Measurements from ENCODE around the gene GAA. TPM values are rescaled to one million over a fixed set of nuclear protein-coding genes. Genes with fewer than 3 reads are reported as not detected.

The GAA gene
- total RNA-seq, 2 donors from 2014 or later: 43.8 to 48.7 TPM

- DNase-seq (no peak), ATAC-seq (no peak)
- intact Hi-C loops (cut with DNase I): no loop called here
These were observed 9.7 kb downstream of the GAA start for GRCh38 chr17:80110927-80111701.

DNA sequence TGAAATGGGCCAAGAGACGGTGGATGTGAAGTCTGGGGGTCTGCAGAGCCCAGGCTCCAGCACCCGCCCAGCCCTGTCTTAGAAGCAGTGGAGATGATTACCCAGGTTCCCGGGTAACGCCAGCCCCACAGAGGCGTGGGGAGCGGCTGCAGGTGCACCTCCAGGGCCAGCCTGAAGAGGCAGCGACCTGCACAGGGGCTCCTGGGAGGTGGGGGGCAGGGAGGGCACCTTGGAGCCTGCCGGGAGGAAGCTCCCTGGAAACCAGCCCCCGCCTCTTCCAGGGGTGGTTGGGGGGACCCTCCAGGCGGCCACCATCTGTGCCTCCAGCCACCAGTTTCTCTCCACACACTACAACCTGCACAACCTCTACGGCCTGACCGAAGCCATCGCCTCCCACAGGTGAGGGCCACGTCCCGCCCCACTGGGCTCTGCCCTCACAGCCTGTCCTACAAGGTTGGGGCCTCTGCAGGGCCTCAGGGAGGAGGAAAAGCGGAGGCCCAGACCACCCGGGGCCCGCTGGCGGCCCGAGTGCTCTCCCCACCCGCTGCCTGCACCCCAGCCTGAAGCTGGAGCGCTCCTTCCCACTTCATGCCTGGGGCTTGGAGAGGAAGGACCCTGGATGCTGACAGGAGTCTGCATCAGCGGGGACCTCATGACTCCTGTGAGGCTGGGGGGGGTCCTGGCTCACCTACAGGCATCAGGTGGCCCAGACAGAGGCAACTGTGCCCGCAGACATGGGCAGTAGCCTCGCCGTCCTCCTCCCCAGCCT is 10.5 kb downstream of the GAA start:
- no peak for ATAC-seq
- intact Hi-C loops (cut with DNase I): no loop called here
- no peak for DNase-seq

GRCh38 chr17:80112471-80113032 is 11.2 kb downstream of the GAA start:
- intact Hi-C loops (cut with DNase I): no loop called here

GRCh38 chr17:80113033-80113484 is 11.7 kb downstream of the GAA start:
- DNase-seq (no peak), ATAC-seq (no peak)
- intact Hi-C loops (cut with DNase I): no loop called here

More at GRCh38 chr17:80112471-80113032, 11.2 kb downstream of the GAA start:
- no peak for ATAC-seq
- no peak for DNase-seq

DNA sequence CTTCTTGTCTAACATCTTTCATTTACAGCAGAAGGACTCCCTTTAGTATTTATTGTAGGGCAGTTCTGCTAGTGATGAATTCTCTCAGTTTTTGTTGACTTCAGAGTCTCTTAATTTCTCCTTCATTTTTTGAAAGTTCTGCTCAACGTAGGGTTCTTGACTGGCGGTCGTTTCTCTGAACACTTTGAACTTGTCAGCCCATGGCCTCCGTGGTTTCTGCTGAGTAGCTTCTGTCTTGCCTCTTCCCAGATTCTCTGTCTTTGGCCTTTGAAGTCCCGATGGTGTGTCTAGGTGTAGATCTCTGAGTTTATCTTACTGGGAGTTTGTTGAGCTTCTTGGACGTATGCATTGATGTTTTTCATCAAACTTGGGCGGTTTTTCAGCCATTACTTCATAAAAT is 13.4 kb downstream of the GAA start:
- no peak for ATAC-seq
- intact Hi-C loops (cut with DNase I): no loop called here
- DNase-seq: no peak

GRCh38 chr17:80115159-80115558 is 13.8 kb downstream of the GAA start:
- no peak for ATAC-seq
- no peak for DNase-seq
- intact Hi-C loops (cut with DNase I): no loop called here

GRCh38 chr17:80116276-80116920 is 15.0 kb downstream of the GAA start:
- no peak for DNase-seq
- no peak for ATAC-seq
- intact Hi-C loops (cut with DNase I): no loop called here

DNA sequence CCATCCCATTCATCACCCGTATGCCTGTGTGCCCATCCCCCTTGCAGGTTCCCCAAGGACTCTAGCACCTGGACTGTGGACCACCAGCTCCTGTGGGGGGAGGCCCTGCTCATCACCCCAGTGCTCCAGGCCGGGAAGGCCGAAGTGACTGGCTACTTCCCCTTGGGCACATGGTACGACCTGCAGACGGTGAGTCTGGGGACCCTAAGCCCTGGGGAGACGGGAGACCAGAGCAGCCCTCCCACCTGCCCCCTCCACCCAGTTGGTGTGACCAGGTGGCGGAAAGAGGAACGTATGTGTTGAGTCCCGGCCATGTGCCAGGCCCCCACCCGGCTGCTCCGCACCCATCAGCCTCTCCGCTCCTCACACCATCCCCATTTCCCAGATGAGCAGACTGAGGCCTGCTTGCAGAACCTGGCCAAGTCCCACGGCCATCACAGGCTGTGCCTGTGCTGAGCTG is 15.6 kb downstream of the GAA start:
- intact Hi-C loops (cut with DNase I): no loop called here
- DNase-seq: no peak
- no peak for ATAC-seq

GRCh38 chr17:80117491-80118401 is 16.4 kb downstream of the GAA start:
- intact Hi-C loops (cut with DNase I): no loop called here
- DNase-seq: no peak
- no peak for ATAC-seq

GRCh38 chr17:80118601-80119270 is 17.4 kb downstream of the GAA start:
- DNase-seq: no peak
- no peak for ATAC-seq
- intact Hi-C loops (cut with DNase I): no loop called here

- ATAC-seq (no peak), DNase-seq (no peak)
- intact Hi-C loops (cut with DNase I): no loop called here
These were observed 17.9 kb downstream of the GAA start for GRCh38 chr17:80119271-80119791.

GRCh38 chr17:80119839-80120238 is 18.5 kb downstream of the GAA start:
- no peak for ATAC-seq
- intact Hi-C loops (cut with DNase I): no loop called here
- no peak for DNase-seq

DNA sequence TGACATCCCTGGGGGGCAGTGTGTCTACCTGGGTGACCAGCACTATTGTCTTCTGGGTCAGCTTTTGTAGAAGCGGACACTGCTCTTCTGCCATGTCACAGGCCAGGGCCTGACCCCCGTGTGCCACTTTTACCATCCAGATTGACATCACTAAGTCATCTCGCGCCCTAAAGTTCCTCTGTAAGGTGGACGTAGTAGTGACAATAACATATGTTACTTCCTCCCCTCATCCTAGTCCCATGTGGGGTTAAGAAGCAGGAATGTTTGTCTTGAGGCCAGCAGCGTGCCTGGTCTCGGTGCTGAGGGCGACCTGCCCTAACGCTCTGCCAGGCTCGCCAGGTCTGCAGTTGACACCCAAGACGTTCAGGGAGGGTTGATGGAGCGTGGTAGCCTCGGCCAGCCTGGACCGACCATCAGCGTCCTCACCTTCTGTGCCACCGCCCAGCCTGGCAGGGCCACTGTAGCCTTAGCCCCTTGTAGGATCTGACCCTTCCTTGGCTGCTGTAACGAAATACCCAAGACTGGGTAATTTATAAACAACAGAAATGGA is 20.7 kb downstream of the GAA start:
- no peak for ATAC-seq
- DNase-seq: no peak
- intact Hi-C loops (cut with DNase I): no loop called here

GRCh38 chr17:80122926-80123505 is 21.6 kb downstream of the GAA start:
- DNase-seq: no peak
- ATAC-seq: no peak
- intact Hi-C loops (cut with DNase I): no loop called here

- ATAC-seq (peak in 1 of 2 donors; percentile 25), DNase-seq (no peak)
- intact Hi-C loops (cut with DNase I): no loop called here
These were observed 22.4 kb downstream of the GAA start for GRCh38 chr17:80123791-80124190.

- intact Hi-C loops (cut with DNase I): no loop called here
- ATAC-seq (peak in 1 of 2 donors; percentile 30), DNase-seq (no peak)
These were observed 23.1 kb downstream of the GAA start for GRCh38 chr17:80124351-80124981.
